IgD-negative memory B cell (primary cell): ENCODE results near the gene UNC50. TPM values are rescaled to one million over a fixed set of nuclear protein-coding genes. Genes with fewer than 3 reads are reported as not detected.

Experiments
- H3K27ac Mint-ChIP-seq, 3 donors: one replicate each; pipeline ENCODE4 v1.8.0; 2020 to 2022; ENCODE audit warnings: mild to moderate bottlenecking in 3 of 3, mixed read lengths in 3 of 3, moderate library complexity in 1 of 3
- H3K27me3 Mint-ChIP-seq: one replicate; pipeline ENCODE4 v1.8.0; 2021; ENCODE audit warnings: mixed read lengths
- H3K36me3 Mint-ChIP-seq: one replicate; pipeline ENCODE4 v1.8.0; 2020; ENCODE audit warnings: mild to moderate bottlenecking, mixed read lengths
- H3K4me1 Mint-ChIP-seq, 3 donors: one replicate each; pipeline ENCODE4 v1.8.0; 2020 to 2022; ENCODE audit warnings: mixed read lengths in 3 of 3, mild to moderate bottlenecking in 1 of 3
- H3K4me3 Mint-ChIP-seq, 4 donors: one replicate each; pipeline ENCODE4 v1.8.0; 2020 to 2022; ENCODE audit warnings: mild to moderate bottlenecking in 4 of 4, mixed read lengths in 4 of 4, moderate library complexity in 3 of 4
- H3K9me3 Mint-ChIP-seq, 3 donors: one replicate each; pipeline ENCODE4 v1.8.0; 2020 to 2021; ENCODE audit warnings: mixed read lengths in 3 of 3, mild to moderate bottlenecking in 1 of 3
- polyA plus RNA-seq: library from polyadenylated mRNA; unstranded; fragments of 300-500 nt; fragmentation: Illumina TruSeq; gene quantifications from one replicate; pipeline ENCODE4 v1.2.3, GENCODE V29; 2021

Gene UNC50
- polyA plus RNA-seq, 1 donor from 2014 or later, result 33.0 TPM

DNA sequence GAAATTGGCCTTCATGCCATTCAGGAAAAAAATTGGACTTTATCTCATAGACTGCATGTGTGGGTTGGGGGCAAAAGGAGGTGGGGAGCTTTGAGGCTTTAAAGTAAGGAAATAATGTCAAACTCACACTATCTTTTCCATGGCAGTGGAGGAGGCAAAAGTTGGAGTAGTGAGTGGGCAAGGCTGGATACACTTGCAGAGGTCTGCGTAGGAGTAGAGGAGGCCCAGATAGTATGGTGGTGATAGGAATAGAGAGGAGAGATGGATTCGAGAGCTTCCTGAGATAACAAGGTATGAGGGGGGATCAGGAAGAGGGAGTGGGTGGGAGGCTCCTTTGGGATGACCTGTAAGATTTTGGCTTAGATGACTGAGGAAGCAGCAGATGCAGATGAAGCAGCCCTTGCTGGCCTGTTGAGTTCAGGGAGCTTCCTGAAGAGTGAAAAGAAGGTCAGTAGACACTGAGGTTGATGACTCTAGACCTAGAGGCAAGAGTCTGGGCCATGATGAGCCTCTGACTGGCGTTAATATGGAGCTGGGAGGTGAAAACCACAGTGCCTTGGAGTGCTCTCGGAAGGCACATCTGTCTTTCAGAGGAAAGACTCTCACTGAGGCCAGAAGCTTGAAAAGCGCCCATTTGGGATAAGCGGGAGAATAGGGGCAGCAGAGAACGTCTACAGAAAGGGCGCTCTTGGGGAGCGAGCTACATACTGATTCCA lies 5.8 kb downstream of the UNC50 start:
- no peaks in the 10 kb centered on the region for H3K27me3 Mint-ChIP-seq
- H3K4me1 Mint-ChIP-seq, result peaks cover 23 to 25% (median 23%) of the 10 kb centered on the region in 3 donors
- peaks cover 10% of the 10 kb centered on the region for H3K36me3 Mint-ChIP-seq

DNA sequence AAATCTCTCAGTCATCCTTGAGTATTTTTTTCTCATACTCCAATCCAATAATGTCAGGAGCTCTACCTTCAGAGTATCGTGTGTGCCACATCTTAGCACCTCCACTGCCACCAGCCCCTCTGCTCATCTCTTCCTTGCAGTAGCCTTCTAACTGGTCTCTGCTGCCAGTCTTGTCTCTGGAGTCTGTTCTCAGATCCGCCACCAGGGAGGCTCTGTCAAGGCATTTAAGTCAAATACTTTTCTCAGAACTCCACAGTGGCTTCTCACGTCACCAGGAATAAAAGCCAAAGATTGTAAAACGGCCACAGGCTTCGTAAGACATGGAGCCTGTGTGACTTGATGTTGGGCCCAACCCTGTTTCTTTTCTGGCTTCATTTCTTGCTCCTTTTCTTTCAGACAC lies 7.1 kb downstream of the UNC50 start:
- H3K4me1 Mint-ChIP-seq, result peaks cover 12 to 19% (median 17%) of the 10 kb centered on the region in 3 donors
- peaks cover 10% of the 10 kb centered on the region for H3K36me3 Mint-ChIP-seq
- H3K4me3 Mint-ChIP-seq, result no peak overlapping the region
- H3K27me3 Mint-ChIP-seq, result no peaks in the 10 kb centered on the region
- peak overlapping the region in 1 of 3 donors; percentile 59 for H3K27ac Mint-ChIP-seq
- H3K9me3 Mint-ChIP-seq, result no peaks in the 10 kb centered on the region

More for the DNA sequence above, 5.8 kb downstream of the UNC50 start:
- no peaks in the 10 kb centered on the region for H3K9me3 Mint-ChIP-seq
- peak overlapping the region in 1 of 4 donors; percentile 2 for H3K4me3 Mint-ChIP-seq
- H3K27ac Mint-ChIP-seq, result peak overlapping the region; percentile 45 to 84 (median 80)

DNA sequence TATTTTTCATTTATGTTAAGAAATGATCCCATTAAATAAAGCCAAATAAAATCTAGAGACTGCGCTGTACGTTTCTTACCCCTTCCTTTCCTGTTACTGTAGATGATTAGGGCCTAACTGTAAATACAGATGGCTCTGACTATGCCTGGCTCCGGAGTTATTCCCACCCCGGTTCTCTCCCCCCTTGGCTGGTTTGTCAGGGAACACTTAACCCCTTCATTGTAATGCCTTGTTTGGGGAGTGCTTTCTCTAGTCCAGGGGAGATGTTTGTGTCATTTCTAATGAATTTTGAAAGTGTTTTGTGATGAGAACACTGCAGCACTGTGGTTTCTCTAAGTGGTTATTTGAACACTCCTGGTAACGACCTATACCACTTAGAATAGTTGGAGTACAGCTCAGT lies 8.8 kb downstream of the UNC50 start:
- Mint-ChIP-seq H3K36me3 (peaks cover 10% of the 10 kb centered on the region), H3K9me3 (no peaks in the 10 kb centered on the region), H3K27me3 (no peaks in the 10 kb centered on the region), H3K4me3 (no peak overlapping the region), H3K4me1 (peaks cover 4 to 8% (median 6%) of the 10 kb centered on the region in 3 donors), H3K27ac (no peak overlapping the region)

DNA sequence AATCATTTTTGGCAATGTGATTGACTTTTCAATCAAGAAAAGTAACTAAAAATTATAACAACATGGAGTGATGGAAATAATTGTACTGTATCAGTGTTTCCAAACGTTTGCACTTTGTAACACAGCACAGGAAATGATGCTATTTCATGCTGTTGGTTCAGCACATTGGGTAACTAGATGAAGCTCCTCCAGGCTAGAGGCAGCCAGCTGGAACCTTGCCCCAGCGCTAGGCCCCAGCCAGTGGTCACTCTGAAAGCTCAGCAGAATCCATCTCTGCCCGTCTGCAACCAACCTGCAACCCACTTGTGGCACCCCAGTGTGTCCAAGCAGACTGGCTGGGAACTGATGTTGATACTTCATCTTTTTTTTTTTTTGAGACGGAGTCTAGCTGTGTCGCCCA lies 15.3 kb downstream of the UNC50 start:
- H3K4me1 Mint-ChIP-seq, result peaks cover 0 to 7% (median 1%) of the 10 kb centered on the region in 3 donors
- H3K36me3 Mint-ChIP-seq, result peaks cover 3% of the 10 kb centered on the region
- H3K27ac Mint-ChIP-seq, result no peak overlapping the region
- no peak overlapping the region for H3K4me3 Mint-ChIP-seq
- no peaks in the 10 kb centered on the region for H3K27me3 Mint-ChIP-seq
- no peaks in the 10 kb centered on the region for H3K9me3 Mint-ChIP-seq

DNA sequence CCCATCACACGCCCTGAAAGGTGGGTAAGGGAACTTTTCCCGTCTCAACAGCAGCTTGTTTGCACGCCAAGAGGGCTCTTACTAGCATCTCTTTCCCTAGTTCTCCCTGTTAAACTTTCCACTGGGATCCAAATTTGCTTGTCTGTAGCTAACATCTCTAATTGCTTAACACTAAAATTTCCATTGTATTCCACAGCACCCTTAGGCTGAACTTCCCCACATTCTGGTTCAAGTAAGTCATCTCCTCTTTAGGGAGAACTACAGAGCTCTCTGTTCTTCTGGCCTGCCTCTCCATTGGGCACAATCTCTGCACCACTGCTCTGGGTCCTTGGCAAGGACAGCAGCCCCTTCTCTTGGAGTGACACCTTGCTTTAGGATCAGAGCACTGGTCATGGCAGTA lies 24.0 kb downstream of the UNC50 start:
- H3K4me1 Mint-ChIP-seq, result peaks cover 1 to 5% (median 3%) of the 10 kb centered on the region in 3 donors
- H3K4me3 Mint-ChIP-seq, result no peak overlapping the region
- no peak overlapping the region for H3K27ac Mint-ChIP-seq
- H3K27me3 Mint-ChIP-seq, result no peaks in the 10 kb centered on the region
- H3K36me3 Mint-ChIP-seq, result peaks cover 14% of the 10 kb centered on the region
- H3K9me3 Mint-ChIP-seq, result no peaks in the 10 kb centered on the region

DNA sequence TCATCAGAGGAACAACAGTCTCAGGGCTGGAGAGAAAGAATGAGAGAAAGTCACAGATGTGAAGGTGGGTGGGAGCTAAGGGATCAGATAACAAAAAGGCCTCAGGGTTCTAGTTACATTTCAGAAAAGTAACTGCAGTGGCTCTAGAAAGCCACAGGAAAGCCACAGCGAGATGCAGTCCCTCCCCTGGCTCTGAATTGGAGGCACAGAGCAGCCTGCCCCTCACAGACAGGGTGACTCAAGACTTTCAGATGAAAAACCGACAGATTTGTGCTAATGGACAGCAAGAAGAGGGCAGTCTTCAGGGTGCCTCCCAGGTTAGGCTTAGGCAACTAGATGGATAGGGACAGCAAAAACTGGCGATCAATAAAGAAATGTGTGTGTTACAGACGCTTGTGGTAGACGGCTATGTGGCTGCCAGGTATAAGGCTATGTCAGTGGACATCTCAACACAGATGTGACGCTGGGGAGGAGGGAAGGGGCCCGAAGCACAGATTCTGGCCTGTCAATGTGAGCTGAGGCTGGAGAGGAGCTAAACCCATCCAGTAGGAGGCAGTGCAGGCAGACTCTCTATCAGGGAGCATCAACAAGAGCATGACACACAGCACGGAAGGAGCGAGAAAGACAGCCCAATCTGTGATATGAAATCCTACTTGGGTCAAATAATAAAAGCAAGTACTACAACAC lies 26.2 kb downstream of the UNC50 start:
- H3K27me3 Mint-ChIP-seq, result no peaks in the 10 kb centered on the region
- H3K9me3 Mint-ChIP-seq, result no peaks in the 10 kb centered on the region
- peak overlapping the region in 1 of 3 donors; percentile 24 for H3K27ac Mint-ChIP-seq
- H3K4me1 Mint-ChIP-seq, result peaks cover 10 to 13% (median 11%) of the 10 kb centered on the region in 3 donors
- no peak overlapping the region for H3K4me3 Mint-ChIP-seq
- H3K36me3 Mint-ChIP-seq, result peaks cover 12% of the 10 kb centered on the region

DNA sequence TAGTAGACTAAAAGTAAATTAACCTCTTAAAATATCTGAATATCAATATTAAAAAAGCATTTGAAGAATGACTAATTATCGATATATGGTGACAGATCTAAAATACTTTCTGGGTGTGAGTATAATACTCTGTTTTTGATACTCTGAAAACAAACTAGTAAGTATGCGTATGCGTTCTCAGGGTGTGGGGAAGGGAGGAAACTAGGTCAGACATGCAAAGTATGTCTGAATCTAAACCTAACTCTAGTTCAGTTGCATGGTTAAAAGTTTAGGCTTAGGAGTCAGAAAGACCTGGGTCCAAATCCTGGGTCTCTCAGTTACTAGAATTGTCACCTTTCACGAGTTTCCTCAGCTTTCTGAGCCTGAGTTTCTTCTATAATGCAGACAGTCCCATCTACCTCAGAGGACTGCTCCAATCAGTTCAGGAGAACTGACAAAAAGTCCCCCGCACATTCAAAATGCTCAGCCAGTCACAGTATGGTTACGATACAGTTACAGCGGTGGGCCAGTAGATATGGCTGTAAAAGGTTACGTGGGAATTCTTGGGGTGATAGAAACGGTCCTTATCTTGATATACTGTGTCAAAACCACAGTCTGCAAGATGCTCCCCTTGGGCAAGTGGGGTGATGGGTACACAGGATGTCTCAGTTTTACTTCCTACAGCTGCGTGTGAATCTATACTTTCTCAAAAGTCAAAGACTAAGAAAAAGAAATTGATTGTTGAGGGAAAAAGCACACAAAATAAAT lies 29.2 kb downstream of the UNC50 start:
- Mint-ChIP-seq H3K4me1 (peaks cover 10 to 13% (median 11%) of the 10 kb centered on the region in 3 donors), H3K36me3 (peaks cover 5% of the 10 kb centered on the region)

DNA sequence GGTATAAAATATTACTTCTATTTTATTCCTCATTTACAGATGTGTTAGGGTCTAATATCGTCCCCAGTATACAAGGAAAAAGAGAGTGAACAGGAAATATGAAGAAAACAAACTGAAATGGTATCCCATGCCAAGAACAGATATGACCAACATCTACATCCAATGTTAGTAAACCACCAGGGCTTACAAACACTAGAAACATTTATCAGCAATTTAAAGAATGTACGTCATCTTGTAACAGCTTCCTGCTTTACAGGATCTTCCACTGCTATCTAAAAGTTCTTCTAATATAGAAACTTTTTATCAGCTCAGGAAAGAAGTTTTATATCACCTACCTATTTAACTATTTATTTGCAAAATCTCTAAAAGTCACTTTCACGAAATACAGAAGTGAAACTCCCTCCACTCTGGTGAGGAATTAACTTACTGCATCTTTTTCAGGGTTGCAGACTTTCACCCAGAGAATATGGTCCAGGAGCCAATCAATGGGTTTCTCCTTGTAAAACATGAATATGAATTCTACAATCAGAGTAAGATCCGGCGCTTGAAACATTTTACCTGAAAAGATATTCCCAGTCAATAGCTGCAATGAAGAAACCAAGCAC lies 35.2 kb downstream of the UNC50 start:
- Mint-ChIP-seq H3K4me3 (no peak overlapping the region), H3K4me1 (peaks cover 8 to 11% (median 9%) of the 10 kb centered on the region in 3 donors), H3K36me3 (peaks cover 2% of the 10 kb centered on the region), H3K27ac (no peak overlapping the region), H3K9me3 (no peaks in the 10 kb centered on the region), H3K27me3 (no peaks in the 10 kb centered on the region)

More for the DNA sequence above, 29.2 kb downstream of the UNC50 start:
- H3K27ac Mint-ChIP-seq, result peak overlapping the region; percentile 59 to 95 (median 67)
- H3K4me3 Mint-ChIP-seq, result peak overlapping the region; percentile 19 to 72 (median 41)
- H3K27me3 Mint-ChIP-seq, result no peaks in the 10 kb centered on the region
- H3K9me3 Mint-ChIP-seq, result no peaks in the 10 kb centered on the region

DNA sequence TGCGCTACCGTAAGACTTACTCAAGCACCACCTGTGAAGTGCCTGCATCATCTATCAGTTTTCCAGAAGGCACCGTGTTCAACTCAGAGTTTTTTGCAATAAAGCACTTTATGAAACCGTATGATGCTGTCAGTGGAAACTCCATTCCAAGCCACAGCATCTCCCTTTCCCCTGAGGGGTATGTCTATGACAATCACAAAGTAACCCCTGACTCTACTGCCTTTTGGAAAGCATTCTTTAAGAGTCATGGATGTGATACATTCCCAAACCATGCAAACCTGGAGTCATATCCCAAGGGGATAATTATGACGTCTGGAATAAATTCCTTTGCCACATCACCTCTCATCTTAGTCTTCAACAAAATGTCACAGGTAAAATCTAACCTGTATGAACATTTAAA lies 39.2 kb downstream of the UNC50 start:
- Mint-ChIP-seq H3K36me3 (peaks cover 7% of the 10 kb centered on the region), H3K9me3 (peaks cover 0 to 3% (median 0%) of the 10 kb centered on the region in 3 donors), H3K4me3 (no peak overlapping the region), H3K4me1 (peaks cover 14 to 22% (median 20%) of the 10 kb centered on the region in 3 donors), H3K27me3 (no peaks in the 10 kb centered on the region), H3K27ac (no peak overlapping the region)

DNA sequence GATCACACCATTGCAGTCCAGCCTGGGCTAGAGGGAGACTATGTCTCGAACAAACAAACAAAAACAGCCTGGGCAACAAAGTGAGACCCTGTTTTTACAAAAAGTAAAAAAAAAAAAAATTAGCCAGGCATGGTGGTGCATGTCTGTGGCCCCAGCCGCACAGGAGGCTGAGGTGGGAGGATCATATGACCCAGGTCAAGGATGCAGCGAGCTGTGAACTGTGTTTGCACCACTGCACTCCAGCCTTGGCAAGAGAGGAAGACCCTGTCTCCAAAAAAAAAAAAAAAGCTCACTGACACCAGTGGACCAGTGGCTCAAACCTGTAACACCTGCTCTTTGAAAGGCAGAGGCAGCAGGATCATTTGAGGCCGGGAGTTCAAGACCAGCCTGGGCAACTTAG lies 40.1 kb downstream of the UNC50 start:
- Mint-ChIP-seq H3K9me3 (peaks cover 0 to 3% (median 0%) of the 10 kb centered on the region in 3 donors), H3K36me3 (peaks cover 12% of the 10 kb centered on the region), H3K27me3 (no peaks in the 10 kb centered on the region), H3K4me1 (peaks cover 19 to 27% (median 20%) of the 10 kb centered on the region in 3 donors), H3K4me3 (no peak overlapping the region), H3K27ac (peak overlapping the region in 1 of 3 donors; percentile 44)

DNA sequence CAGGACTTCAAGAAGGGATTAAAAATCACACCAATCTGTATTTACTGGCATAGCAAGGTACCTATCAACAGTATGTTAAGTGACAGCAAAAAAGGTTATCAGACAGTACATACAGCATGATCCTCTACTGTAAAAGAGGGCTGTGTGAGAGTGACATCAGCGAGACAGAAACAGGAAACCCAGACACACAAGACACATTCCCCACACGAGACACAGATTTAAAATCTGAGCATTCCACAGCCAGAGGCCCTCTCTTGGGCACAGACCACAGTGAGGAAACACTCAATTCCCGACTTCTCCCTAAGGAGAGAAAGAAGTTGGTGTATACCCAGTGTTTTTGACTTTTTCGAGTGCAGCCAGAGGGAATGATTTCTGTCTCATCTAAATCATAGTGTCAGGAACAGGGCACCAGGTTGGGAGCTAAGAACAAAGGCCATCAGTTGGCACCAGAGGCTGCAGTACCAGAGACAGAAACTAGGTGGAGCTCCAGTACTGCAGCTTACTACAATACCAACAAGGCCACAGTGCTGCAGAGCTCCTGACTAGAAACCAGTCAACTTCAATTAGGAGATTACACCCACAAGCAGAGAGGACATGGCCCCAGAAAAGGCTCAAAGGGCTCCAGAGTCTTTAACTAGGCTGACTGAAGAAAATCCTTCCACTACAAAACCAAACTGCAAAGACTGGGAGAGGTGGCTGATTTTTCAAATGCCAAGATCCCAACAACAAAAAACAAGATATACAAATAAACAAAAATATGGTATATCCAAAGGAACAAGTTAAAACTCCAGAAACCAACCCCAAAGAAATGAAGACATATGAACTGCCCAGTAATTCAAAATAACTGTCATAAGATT lies 41.0 kb downstream of the UNC50 start:
- H3K36me3 Mint-ChIP-seq, result peaks cover 13% of the 10 kb centered on the region
- peaks cover 16 to 30% (median 21%) of the 10 kb centered on the region in 3 donors for H3K4me1 Mint-ChIP-seq
- peak overlapping the region in 1 of 4 donors; percentile 30 for H3K4me3 Mint-ChIP-seq
- peaks cover 0 to 3% (median 0%) of the 10 kb centered on the region in 3 donors for H3K9me3 Mint-ChIP-seq
- H3K27ac Mint-ChIP-seq, result peak overlapping the region in 1 of 3 donors; percentile 44
- H3K27me3 Mint-ChIP-seq, result no peaks in the 10 kb centered on the region

DNA sequence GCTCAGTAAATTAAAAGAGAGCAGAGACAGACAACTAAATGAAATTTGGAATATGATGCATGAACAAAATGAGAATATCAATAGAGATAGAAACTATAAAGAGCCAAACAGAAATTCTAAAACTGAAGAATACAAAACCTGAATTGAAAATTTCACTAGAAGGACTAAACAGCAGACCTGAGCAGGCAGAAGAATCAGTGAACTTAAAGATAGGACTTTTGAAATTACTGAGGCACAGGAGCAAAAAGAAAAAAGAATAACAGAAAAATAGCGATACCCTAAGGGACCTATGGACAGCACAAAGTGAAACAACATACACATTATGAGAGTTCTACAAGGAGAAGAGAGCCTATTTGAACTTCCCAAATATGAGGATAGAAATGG lies 41.6 kb downstream of the UNC50 start:
- no peak overlapping the region for H3K4me3 Mint-ChIP-seq
- no peaks in the 10 kb centered on the region for H3K27me3 Mint-ChIP-seq
- H3K36me3 Mint-ChIP-seq, result peaks cover 14% of the 10 kb centered on the region
- H3K4me1 Mint-ChIP-seq, result peaks cover 19 to 36% (median 27%) of the 10 kb centered on the region in 3 donors
- H3K9me3 Mint-ChIP-seq, result peaks cover 0 to 3% (median 0%) of the 10 kb centered on the region in 3 donors
- peak overlapping the region in 2 of 3 donors; percentile 10 to 44 for H3K27ac Mint-ChIP-seq

DNA sequence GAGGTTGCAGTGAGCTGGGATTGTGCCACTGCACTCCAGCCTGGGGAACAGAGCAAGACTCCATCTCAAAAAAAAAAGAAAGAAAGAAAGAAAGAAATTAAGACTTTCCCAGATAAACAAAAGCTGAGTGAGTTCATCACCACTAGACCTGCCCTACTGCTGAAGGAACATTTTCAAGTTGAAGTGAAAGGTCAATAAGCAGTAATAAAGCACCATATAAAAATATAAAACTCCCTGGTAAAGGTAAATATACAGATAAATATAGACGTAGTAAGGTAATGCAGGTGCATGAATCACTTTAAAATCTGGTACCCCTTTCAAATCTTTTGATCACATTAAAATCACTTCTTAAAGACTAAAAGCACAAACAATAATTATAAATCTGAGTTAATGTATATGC lies 42.6 kb downstream of the UNC50 start:
- no peak overlapping the region for H3K4me3 Mint-ChIP-seq
- no peaks in the 10 kb centered on the region for H3K27me3 Mint-ChIP-seq
- peaks cover 14% of the 10 kb centered on the region for H3K36me3 Mint-ChIP-seq
- peaks cover 0 to 3% (median 0%) of the 10 kb centered on the region in 3 donors for H3K9me3 Mint-ChIP-seq
- peak overlapping the region in 1 of 3 donors; percentile 71 for H3K27ac Mint-ChIP-seq
- H3K4me1 Mint-ChIP-seq, result peaks cover 21 to 40% (median 32%) of the 10 kb centered on the region in 3 donors
